CD4-positive, alpha-beta T cell (primary cell): ENCODE measurements around the gene IGLON5. TPM values are rescaled to one million over a fixed set of nuclear protein-coding genes. Genes with fewer than 3 reads are reported as not detected.

Experiments
- ATAC-seq: fragments of 200-7000 bp; cut with Tn5 transposase; one replicate; pipeline ENCODE4 v1.10.0; 2022; ENCODE audit warnings: mild to moderate bottlenecking; ENCODE audit not compliant: poor library complexity
- CTCF ChIA-PET: fragments of 350-600 bp; sonication (Branson Sonifier 250); formaldehyde crosslinking; loops from one replicate; lab custom pipeline; 2021; ENCODE audit warnings: antibody characterized with exemption, inconsistent platforms; lab: Charles Lee
- POLR2A ChIA-PET: fragments of 350-600 bp; sonication (Branson Sonifier 250); formaldehyde crosslinking; loops from one replicate; lab custom pipeline; 2021; ENCODE audit warnings: antibody characterized with exemption, inconsistent platforms; lab: Charles Lee
- DNase-seq, 14 experiments: peaks; one replicate each; pipeline ENCODE4 v3.0.0-alpha.2; 2013 to 2020; ENCODE audit warnings: mixed read lengths in 2 of 14
- H3K27ac ChIP-seq, 2 donors: one replicate each; pipeline versions ENCODE4 v1.5.1 to v1.7.0; 2013; ENCODE audit warnings: low read length in 2 of 2, low read depth in 1 of 2, mild to moderate bottlenecking in 1 of 2
- H3K27me3 ChIP-seq, 2 experiments: 1 replicate in 1 of 2; 2 replicates in 1 of 2; pipeline versions ENCODE4 v1.6.1 to v1.7.0; 2013; ENCODE audit warnings: low read length in 2 of 2, control low read depth in 1 of 2, mild to moderate bottlenecking in 1 of 2, moderate library complexity in 1 of 2; ENCODE audit not compliant: insufficient read depth in 2 of 2, control insufficient read depth in 1 of 2
- H3K36me3 ChIP-seq: one replicate; pipeline ENCODE4 v1.6.1; 2013; ENCODE audit warnings: low read length, control low read depth; ENCODE audit not compliant: insufficient read depth
- H3K4me1 ChIP-seq: one replicate; pipeline ENCODE4 v1.6.1; 2013; ENCODE audit warnings: low read length, control low read depth; ENCODE audit not compliant: insufficient read depth
- H3K4me3 ChIP-seq: one replicate; pipeline ENCODE4 v1.5.1; 2013; ENCODE audit warnings: mild to moderate bottlenecking, low read length, moderate library complexity
- H3K9me3 ChIP-seq, 2 experiments: 1 replicate in 1 of 2; 2 replicates in 1 of 2; pipeline versions ENCODE4 v1.6.1 to v1.7.0; 2013; ENCODE audit warnings: low read length in 2 of 2, mild to moderate bottlenecking in 2 of 2, control low read depth in 1 of 2, moderate library complexity in 1 of 2; ENCODE audit not compliant: control insufficient read depth in 1 of 2, insufficient read depth in 1 of 2
- H3K27ac Mint-ChIP-seq: one replicate; pipeline ENCODE4 v1.8.0; 2020; ENCODE audit warnings: mixed read lengths
- H3K27me3 Mint-ChIP-seq: one replicate; pipeline ENCODE4 v1.8.0; 2021; ENCODE audit warnings: mixed read lengths
- H3K36me3 Mint-ChIP-seq: one replicate; pipeline ENCODE4 v1.8.0; 2021; ENCODE audit warnings: low read depth, mixed read lengths
- H3K4me1 Mint-ChIP-seq: one replicate; pipeline ENCODE4 v1.8.0; 2021; ENCODE audit warnings: low read depth, mixed read lengths
- H3K4me3 Mint-ChIP-seq: one replicate; pipeline ENCODE4 v1.8.0; 2020; ENCODE audit warnings: mild to moderate bottlenecking, mixed read lengths
- H3K9me3 Mint-ChIP-seq: one replicate; pipeline ENCODE4 v1.8.0; 2020; ENCODE audit warnings: mixed read lengths
- intact Hi-C, 2 experiments: fragments of 100-400 bp; cut with DNase I in 1 of 2; cut with micrococcal nuclease in 1 of 2; formaldehyde crosslinking; loops; one replicate each; pipeline versions ENCODE4 v1.15.1 to v1.9.0; 2023 to 2025; cut with DNase I, micrococcal nuclease
- total RNA-seq, 174 experiments: library from RNA in 2 of 174; stranded (reverse) in 2 of 174; gene quantifications; one replicate each; pipeline ENCODE4 v1.2.3 and lab custom pipeline; 2021 to 2026
- TF ChIP-seq, protein P1 (sequence below): fragments of 200-600 bp; IDR thresholded peaks from one replicate; pipeline ENCODE4 v1.8.0; 2022; ENCODE audit warnings: antibody characterized with exemption, mild to moderate bottlenecking

The IGLON5 gene
- total RNA-seq, 2 experiments from 2014 or later: not detected

DNA sequence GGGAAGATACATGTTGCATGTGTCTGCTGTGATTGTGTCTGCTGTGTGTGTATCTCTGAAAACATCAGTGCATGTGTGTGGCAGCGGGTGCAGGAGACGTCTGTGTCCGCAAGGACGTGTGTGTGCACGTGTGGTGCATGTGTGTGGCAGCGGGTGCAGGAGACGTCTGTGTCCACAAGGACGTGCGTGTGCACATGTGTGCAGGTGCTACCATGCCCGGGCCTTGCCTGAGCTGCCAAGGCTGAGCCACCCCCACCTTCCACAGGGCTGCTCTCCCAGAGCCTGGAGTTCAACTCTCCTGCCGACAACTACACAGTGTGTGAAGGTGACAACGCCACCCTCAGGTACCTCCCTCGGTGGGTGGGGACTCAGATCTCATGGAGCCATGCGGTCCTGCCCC lies 10.4 kb downstream of the IGLON5 start:
- no peaks in the 10 kb centered on the region for H3K4me1 Mint-ChIP-seq
- Histone ChIP-seq H3K9me3 (peaks cover 0 to 7% of the 10 kb centered on the region in 2 experiments), H3K4me3 (no peak overlapping the region), H3K36me3 (no peaks in the 10 kb centered on the region), H3K4me1 (no peaks in the 10 kb centered on the region), H3K27ac (no peak overlapping the region), H3K27me3 (peaks cover 18 to 24% of the 10 kb centered on the region in 2 experiments)
- H3K36me3 Mint-ChIP-seq: no peaks in the 10 kb centered on the region
- DNase-seq (no peak), ATAC-seq (no peak)
- H3K27me3 Mint-ChIP-seq: peaks cover 74% of the 10 kb centered on the region
- no peak overlapping the region for H3K4me3 Mint-ChIP-seq
- intact Hi-C loops: no loop called here
- ChIA-PET CTCF (no interaction called here), POLR2A (no interaction called here)
- H3K9me3 Mint-ChIP-seq: no peaks in the 10 kb centered on the region
- TF ChIP-seq, protein P1, sequence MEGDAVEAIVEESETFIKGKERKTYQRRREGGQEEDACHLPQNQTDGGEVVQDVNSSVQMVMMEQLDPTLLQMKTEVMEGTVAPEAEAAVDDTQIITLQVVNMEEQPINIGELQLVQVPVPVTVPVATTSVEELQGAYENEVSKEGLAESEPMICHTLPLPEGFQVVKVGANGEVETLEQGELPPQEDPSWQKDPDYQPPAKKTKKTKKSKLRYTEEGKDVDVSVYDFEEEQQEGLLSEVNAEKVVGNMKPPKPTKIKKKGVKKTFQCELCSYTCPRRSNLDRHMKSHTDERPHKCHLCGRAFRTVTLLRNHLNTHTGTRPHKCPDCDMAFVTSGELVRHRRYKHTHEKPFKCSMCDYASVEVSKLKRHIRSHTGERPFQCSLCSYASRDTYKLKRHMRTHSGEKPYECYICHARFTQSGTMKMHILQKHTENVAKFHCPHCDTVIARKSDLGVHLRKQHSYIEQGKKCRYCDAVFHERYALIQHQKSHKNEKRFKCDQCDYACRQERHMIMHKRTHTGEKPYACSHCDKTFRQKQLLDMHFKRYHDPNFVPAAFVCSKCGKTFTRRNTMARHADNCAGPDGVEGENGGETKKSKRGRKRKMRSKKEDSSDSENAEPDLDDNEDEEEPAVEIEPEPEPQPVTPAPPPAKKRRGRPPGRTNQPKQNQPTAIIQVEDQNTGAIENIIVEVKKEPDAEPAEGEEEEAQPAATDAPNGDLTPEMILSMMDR: no peak
- no peak overlapping the region for H3K27ac Mint-ChIP-seq

DNA sequence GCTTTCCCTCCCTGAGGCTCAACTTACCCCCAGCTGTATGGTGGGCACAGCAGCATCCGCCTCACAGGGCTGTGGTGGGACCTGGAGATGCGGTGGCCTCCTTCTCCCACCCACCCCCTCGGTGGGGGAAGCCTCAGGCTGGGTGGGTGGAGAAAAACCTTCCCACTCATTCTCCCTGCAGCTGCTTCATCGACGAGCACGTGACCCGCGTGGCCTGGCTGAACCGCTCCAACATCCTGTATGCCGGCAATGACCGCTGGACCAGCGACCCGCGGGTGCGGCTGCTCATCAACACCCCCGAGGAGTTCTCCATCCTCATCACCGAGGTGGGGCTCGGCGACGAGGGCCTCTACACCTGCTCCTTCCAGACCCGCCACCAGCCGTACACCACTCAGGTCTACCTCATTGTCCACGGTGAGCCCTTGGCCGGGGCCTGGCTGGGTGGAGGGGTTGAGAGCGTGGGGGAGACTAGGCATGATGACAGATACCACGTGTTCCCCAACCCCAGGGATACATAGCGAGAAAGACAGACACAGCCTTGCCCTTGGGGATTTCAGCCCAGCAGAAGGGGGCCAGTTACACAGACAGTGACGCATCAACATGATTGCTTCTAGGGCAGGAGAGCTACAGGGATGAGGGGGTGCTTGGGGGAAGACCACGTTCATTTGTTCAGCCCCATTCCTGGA lies 12.2 kb downstream of the IGLON5 start:
- Histone ChIP-seq H3K4me3 (no peak overlapping the region), H3K4me1 (peaks cover 13% of the 10 kb centered on the region), H3K27me3 (peaks cover 30 to 36% of the 10 kb centered on the region in 2 experiments), H3K36me3 (no peaks in the 10 kb centered on the region), H3K27ac (no peak overlapping the region), H3K9me3 (peaks cover 0 to 23% of the 10 kb centered on the region in 2 experiments)
- TF ChIP-seq, protein P1: no peak
- Mint-ChIP-seq H3K9me3 (no peaks in the 10 kb centered on the region), H3K4me3 (no peak overlapping the region), H3K36me3 (no peaks in the 10 kb centered on the region), H3K4me1 (no peaks in the 10 kb centered on the region), H3K27ac (no peak overlapping the region), H3K27me3 (peaks cover 83% of the 10 kb centered on the region)
- ChIA-PET POLR2A (no interaction called here), CTCF (no interaction called here)
- DNase-seq (no peak), ATAC-seq (no peak)
- intact Hi-C loops: no loop called here

DNA sequence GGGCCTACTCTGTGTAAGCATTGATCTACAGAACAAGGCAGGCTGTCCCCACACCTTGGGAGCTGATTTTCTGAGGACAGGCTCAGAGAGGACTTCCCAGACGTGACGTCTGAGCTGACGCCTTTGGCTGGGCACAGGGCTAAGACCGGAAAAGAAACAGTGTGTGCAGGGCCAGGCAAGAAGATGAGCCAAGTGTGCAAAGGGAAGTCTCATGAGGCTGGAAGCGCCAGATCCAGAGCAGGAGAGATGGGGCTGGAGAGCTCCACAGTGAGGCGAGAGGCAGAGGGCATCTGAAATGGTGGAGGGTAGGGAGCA lies 12.7 kb downstream of the IGLON5 start:
- H3K36me3 ChIP-seq: no peaks in the 10 kb centered on the region
- intact Hi-C loops: no loop called here
- peaks cover 33 to 41% of the 10 kb centered on the region in 2 experiments for H3K27me3 ChIP-seq
- Mint-ChIP-seq H3K4me1 (no peaks in the 10 kb centered on the region), H3K27ac (no peak overlapping the region), H3K9me3 (no peaks in the 10 kb centered on the region), H3K36me3 (no peaks in the 10 kb centered on the region), H3K27me3 (peaks cover 81% of the 10 kb centered on the region), H3K4me3 (no peak overlapping the region)
- DNase-seq (no peak), ATAC-seq (no peak)
- ChIA-PET POLR2A (no interaction called here), CTCF (no interaction called here)
- peaks cover 0 to 24% of the 10 kb centered on the region in 2 experiments for H3K9me3 ChIP-seq
- H3K4me3 ChIP-seq: no peak overlapping the region
- TF ChIP-seq, protein P1: no peak
- H3K4me1 ChIP-seq: peaks cover 13% of the 10 kb centered on the region
- H3K27ac ChIP-seq: no peak overlapping the region
